HepG2 (cell line): Measurements from ENCODE around the gene TUBGCP6. TPM values are rescaled to one million over a fixed set of nuclear protein-coding genes. Genes with fewer than 3 reads are reported as not detected.

Experiments used
- ATF2 ChIP-seq: sonication (generic); formaldehyde crosslinking; IDR thresholded peaks from 2 replicates; pipeline ENCODE4 v1.4.0; 2020; ENCODE audit warnings: missing genetic modification reagents
- CTCF ChIP-seq: sonication (generic); formaldehyde crosslinking; IDR thresholded peaks from 2 replicates; pipeline ENCODE4 v1.5.0; 2020; ENCODE audit warnings: mild to moderate bottlenecking, missing genetic modification reagents, moderate library complexity
- GABPB1 ChIP-seq: IDR thresholded peaks from 2 replicates; pipeline ENCODE4 v1.6.1; 2016; ENCODE audit warnings: mild to moderate bottlenecking, missing genetic modification reagents, moderate library complexity, missing compliant biosample characterization
- MYPOP ChIP-seq: sonication (generic); formaldehyde crosslinking; IDR thresholded peaks from 2 replicates; pipeline ENCODE4 v1.8.1; 2023; ENCODE audit warnings: mild to moderate bottlenecking, moderate library complexity, missing genetic modification reagents
- SALL1 ChIP-seq: sonication (generic); formaldehyde crosslinking; IDR thresholded peaks from 2 replicates; pipeline ENCODE4 v1.8.0; 2022; ENCODE audit warnings: mild to moderate bottlenecking, missing genetic modification reagents
- ZBTB46 ChIP-seq: sonication (generic); formaldehyde crosslinking; IDR thresholded peaks from 2 replicates; pipeline ENCODE4 v1.4.0; 2020; ENCODE audit warnings: mild to moderate bottlenecking, missing genetic modification reagents, borderline replicate concordance
- ZNF510 ChIP-seq: sonication (generic); formaldehyde crosslinking; IDR thresholded peaks from 2 replicates; pipeline ENCODE4 v1.4.0; 2020; ENCODE audit warnings: low read depth, mild to moderate bottlenecking, missing genetic modification reagents
- ZNF737 ChIP-seq: sonication (generic); formaldehyde crosslinking; IDR thresholded peaks from 2 replicates; pipeline ENCODE4 v1.5.0; 2020; ENCODE audit warnings: missing genetic modification reagents, mild to moderate bottlenecking, borderline replicate concordance
- ZNF775 ChIP-seq: sonication (generic); formaldehyde crosslinking; IDR thresholded peaks from 2 replicates; pipeline ENCODE4 v1.4.0; 2020; ENCODE audit warnings: missing genetic modification reagents, mild to moderate bottlenecking, moderate library complexity, borderline replicate concordance
- polyA plus RNA-seq, 8 experiments: library from polyadenylated mRNA; depleted of rRNA in 3 of 8; stranded (reverse) in 7 of 8; unstranded in 1 of 8; fragments of >200 nt; fragmentation: Illumina TruSeq in 4 of 8; extraction: Trizol in 4 of 8; gene quantifications; 2 replicates each; pipeline versions ENCODE4 v1.2.1 to v1.2.3, GENCODE V29; 2011 to 2016; ENCODE audit warnings: low read depth in 4 of 8, missing spikeins in 1 of 8, mixed read lengths in 1 of 8; ENCODE audit not compliant: insufficient read depth in 1 of 8
- total RNA-seq, 5 experiments: library from RNA; depleted of rRNA; stranded (reverse); fragments of >200 nt; fragmentation: Illumina TruSeq; extraction: Trizol; gene quantifications; 2 replicates each; pipeline ENCODE4 v1.2.3, GENCODE V29; 2016; ENCODE audit warnings: low read depth in 1 of 5
- TF ChIP-seq, protein P1 (sequence below): sonication (generic); formaldehyde crosslinking; IDR thresholded peaks from 2 replicates; pipeline ENCODE4 v1.4.0; 2020; ENCODE audit warnings: mild to moderate bottlenecking, missing genetic modification reagents, borderline replicate concordance
- TF ChIP-seq, protein P2 (sequence below): sonication (generic); formaldehyde crosslinking; IDR thresholded peaks from 2 replicates; pipeline ENCODE4 v1.5.1; 2020; ENCODE audit warnings: mild to moderate bottlenecking, missing genetic modification reagents, moderate library complexity

TUBGCP6 gene
- total and polyA plus RNA-seq, 2 of the 13 experiments (the other 11 are each of a cell fraction or from before 2014, with no cell fraction given): 14.6 to 15.7 TPM

DNA sequence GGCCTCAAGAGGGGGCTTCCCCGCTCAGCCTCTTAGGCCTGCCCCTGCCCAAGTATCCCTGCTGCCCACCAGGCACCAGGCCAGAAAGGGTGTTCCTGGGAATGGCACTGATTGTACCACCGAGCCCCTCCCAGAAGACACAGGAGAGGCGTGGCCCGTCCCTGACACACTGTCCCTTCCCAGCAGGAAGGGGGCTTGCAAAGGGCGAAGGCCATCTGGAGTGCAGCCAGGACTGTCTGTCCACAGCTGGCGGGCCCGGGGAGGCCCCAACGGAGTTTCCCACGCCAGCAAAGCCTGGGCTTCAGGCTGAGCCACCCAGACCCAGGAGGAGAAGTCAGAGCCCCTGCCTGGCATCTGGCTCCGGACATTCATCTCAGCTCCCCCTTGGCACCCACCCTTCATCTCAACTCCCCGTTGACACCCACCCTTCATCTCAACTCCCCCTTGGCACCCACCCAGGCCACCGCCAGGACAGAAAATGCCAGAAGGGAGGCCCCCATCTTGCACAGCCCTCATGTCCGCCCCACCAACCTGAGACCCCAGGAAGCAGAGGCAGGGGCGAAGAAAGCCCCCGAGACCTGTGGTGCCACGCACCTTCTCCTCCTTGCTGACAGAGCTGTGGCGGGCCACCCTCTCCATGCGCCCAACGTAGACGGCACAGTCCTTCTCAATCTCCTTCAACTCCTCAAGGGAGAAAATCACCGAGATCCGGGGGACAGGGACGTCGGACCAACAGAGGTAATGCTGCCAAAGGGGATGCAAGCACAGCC, 19.4 kb downstream of the TUBGCP6 start (continued):
- TF ChIP-seq, protein P1, sequence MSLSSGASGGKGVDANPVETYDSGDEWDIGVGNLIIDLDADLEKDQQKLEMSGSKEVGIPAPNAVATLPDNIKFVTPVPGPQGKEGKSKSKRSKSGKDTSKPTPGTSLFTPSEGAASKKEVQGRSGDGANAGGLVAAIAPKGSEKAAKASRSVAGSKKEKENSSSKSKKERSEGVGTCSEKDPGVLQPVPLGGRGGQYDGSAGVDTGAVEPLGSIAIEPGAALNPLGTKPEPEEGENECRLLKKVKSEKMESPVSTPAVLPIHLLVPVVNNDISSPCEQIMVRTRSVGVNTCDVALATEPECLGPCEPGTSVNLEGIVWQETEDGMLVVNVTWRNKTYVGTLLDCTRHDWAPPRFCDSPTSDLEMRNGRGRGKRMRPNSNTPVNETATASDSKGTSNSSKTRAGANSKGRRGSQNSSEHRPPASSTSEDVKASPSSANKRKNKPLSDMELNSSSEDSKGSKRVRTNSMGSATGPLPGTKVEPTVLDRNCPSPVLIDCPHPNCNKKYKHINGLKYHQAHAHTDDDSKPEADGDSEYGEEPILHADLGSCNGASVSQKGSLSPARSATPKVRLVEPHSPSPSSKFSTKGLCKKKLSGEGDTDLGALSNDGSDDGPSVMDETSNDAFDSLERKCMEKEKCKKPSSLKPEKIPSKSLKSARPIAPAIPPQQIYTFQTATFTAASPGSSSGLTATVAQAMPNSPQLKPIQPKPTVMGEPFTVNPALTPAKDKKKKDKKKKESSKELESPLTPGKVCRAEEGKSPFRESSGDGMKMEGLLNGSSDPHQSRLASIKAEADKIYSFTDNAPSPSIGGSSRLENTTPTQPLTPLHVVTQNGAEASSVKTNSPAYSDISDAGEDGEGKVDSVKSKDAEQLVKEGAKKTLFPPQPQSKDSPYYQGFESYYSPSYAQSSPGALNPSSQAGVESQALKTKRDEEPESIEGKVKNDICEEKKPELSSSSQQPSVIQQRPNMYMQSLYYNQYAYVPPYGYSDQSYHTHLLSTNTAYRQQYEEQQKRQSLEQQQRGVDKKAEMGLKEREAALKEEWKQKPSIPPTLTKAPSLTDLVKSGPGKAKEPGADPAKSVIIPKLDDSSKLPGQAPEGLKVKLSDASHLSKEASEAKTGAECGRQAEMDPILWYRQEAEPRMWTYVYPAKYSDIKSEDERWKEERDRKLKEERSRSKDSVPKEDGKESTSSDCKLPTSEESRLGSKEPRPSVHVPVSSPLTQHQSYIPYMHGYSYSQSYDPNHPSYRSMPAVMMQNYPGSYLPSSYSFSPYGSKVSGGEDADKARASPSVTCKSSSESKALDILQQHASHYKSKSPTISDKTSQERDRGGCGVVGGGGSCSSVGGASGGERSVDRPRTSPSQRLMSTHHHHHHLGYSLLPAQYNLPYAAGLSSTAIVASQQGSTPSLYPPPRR (CRISPR knock-in tag): no peak
- TF ChIP-seq, protein P2, sequence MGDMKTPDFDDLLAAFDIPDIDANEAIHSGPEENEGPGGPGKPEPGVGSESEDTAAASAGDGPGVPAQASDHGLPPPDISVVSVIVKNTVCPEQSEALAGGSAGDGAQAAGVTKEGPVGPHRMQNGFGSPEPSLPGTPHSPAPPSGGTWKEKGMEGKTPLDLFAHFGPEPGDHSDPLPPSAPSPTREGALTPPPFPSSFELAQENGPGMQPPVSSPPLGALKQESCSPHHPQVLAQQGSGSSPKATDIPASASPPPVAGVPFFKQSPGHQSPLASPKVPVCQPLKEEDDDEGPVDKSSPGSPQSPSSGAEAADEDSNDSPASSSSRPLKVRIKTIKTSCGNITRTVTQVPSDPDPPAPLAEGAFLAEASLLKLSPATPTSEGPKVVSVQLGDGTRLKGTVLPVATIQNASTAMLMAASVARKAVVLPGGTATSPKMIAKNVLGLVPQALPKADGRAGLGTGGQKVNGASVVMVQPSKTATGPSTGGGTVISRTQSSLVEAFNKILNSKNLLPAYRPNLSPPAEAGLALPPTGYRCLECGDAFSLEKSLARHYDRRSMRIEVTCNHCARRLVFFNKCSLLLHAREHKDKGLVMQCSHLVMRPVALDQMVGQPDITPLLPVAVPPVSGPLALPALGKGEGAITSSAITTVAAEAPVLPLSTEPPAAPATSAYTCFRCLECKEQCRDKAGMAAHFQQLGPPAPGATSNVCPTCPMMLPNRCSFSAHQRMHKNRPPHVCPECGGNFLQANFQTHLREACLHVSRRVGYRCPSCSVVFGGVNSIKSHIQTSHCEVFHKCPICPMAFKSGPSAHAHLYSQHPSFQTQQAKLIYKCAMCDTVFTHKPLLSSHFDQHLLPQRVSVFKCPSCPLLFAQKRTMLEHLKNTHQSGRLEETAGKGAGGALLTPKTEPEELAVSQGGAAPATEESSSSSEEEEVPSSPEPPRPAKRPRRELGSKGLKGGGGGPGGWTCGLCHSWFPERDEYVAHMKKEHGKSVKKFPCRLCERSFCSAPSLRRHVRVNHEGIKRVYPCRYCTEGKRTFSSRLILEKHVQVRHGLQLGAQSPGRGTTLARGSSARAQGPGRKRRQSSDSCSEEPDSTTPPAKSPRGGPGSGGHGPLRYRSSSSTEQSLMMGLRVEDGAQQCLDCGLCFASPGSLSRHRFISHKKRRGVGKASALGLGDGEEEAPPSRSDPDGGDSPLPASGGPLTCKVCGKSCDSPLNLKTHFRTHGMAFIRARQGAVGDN (CRISPR knock-in tag): peak; percentile 58
- no peak for TF ChIP-seq MYPOP (CRISPR knock-in tag)
- TF ChIP-seq GABPB1: peak; percentile 16; the same call in 1 of the 2 replicates
- TF ChIP-seq ZNF737 (CRISPR knock-in tag): no peak
- TF ChIP-seq SALL1 (CRISPR knock-in tag): peak; percentile 50
- TF ChIP-seq ZBTB46 (CRISPR knock-in tag): no peak
- TF ChIP-seq ATF2 (CRISPR knock-in tag): no peak
- peak; percentile 14; the same call in 1 of the 2 replicates for TF ChIP-seq CTCF (CRISPR knock-in tag)
- TF ChIP-seq ZNF775: no peak
- no peak for TF ChIP-seq ZNF510 (CRISPR knock-in tag)
